HFF-Myc (cell line): Measurements from ENCODE around the gene DOCK9.

Experiments used
- DNase-seq: peaks from one replicate; pipeline ENCODE4 v3.0.0-alpha.2; 2011; ENCODE audit warnings: low read depth; ENCODE audit errors: extremely low read depth
- H3K4me3 ChIP-seq: replicated peaks from 2 replicates; pipeline ENCODE4 v1.5.1; 2011; ENCODE audit warnings: low read depth, mild to moderate bottlenecking, control low read depth, low read length
- TF ChIP-seq, protein P1 (sequence below): IDR thresholded peaks from 2 replicates; pipeline ENCODE4 v1.5.1; 2012; ENCODE audit warnings: mild to moderate bottlenecking, low read depth, low read length, control low read depth; ENCODE audit errors: missing control alignments

The DOCK9 gene

GRCh38 chr13:98937911-98938381, 39.9 kb downstream of the DOCK9 start:
- TF ChIP-seq, protein P1, sequence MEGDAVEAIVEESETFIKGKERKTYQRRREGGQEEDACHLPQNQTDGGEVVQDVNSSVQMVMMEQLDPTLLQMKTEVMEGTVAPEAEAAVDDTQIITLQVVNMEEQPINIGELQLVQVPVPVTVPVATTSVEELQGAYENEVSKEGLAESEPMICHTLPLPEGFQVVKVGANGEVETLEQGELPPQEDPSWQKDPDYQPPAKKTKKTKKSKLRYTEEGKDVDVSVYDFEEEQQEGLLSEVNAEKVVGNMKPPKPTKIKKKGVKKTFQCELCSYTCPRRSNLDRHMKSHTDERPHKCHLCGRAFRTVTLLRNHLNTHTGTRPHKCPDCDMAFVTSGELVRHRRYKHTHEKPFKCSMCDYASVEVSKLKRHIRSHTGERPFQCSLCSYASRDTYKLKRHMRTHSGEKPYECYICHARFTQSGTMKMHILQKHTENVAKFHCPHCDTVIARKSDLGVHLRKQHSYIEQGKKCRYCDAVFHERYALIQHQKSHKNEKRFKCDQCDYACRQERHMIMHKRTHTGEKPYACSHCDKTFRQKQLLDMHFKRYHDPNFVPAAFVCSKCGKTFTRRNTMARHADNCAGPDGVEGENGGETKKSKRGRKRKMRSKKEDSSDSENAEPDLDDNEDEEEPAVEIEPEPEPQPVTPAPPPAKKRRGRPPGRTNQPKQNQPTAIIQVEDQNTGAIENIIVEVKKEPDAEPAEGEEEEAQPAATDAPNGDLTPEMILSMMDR: no peak
- H3K4me3 ChIP-seq: no peak overlapping the region
- no peak for DNase-seq

GRCh38 chr13:98934243-98934642, 43.6 kb downstream of the DOCK9 start:
- no peak overlapping the region for H3K4me3 ChIP-seq
- TF ChIP-seq, protein P1: no peak
- no peak for DNase-seq

GRCh38 chr13:98930151-98930591, 47.7 kb downstream of the DOCK9 start:
- TF ChIP-seq, protein P1: no peak
- H3K4me3 ChIP-seq: no peak overlapping the region

DNA sequence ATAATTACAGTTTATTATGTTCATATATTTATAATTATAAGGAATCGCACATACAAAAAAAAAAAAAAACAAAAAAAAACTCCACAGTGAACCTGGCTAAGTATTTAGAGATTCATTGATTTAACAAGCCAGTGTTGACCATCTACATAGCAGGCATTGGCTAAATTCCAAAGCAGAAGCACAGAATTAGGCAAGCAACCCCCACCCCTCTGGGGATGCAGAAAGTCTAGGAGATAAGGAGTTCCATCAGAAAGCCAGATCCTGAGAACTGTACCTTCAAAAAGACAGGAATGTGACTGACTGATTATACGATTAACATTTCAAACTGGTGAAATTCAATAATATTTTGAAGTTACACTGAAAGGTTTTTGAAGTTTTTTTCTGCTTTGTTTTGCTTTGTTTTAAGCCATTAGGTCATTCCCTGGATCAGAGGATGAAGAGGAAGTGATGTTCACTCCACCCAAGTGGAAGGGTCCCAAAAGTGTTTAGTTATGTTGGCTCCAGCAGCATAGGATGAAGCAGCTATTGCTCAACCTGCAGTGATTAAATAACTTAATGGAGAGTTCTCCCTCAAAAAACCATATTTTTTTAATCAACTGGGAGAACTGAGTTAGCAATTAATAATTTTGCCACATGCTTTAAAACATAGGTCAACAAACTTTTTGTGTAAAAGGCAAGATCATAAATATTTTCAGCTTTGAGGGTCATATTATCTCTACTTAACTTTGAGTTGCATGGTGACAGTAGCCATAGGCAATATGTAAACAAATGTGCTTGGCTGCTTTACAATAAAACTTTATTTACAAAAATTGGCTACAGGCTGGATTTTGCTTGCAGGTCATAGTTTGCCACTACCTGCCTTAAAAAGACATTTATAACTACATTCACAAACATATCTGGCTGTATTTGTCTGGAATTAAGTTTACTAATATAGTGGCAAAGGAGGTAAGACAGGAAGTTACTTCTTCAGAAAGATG, 49.6 kb downstream of the DOCK9 start:
- DNase-seq: peak; percentile 59

More at GRCh38 chr13:98930151-98930591, 47.7 kb downstream of the DOCK9 start:
- no peak for DNase-seq

DNA sequence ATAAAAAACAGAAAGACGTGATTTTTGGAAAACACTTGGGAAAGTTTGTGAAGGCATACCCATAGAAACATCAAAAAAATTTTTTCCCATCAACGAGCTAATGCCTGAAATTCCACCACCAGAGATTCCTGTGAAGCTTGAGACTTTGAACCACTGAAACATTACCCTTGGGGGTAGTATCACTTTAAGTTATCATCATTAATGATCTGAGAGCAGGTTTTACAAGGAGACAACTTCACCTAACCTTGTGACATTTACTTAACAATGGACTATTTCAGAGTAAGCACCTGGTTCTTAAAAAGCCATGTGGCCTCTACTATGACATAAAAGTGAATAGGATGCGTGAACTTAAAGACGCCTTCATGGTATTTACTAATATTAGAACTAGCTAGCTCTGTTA, 51.9 kb downstream of the DOCK9 start:
- TF ChIP-seq, protein P1: no peak
- DNase-seq: no peak
- no peak overlapping the region for H3K4me3 ChIP-seq

More for the DNA sequence above, 49.6 kb downstream of the DOCK9 start:
- TF ChIP-seq, protein P1: no peak
- no peak overlapping the region for H3K4me3 ChIP-seq

DNA sequence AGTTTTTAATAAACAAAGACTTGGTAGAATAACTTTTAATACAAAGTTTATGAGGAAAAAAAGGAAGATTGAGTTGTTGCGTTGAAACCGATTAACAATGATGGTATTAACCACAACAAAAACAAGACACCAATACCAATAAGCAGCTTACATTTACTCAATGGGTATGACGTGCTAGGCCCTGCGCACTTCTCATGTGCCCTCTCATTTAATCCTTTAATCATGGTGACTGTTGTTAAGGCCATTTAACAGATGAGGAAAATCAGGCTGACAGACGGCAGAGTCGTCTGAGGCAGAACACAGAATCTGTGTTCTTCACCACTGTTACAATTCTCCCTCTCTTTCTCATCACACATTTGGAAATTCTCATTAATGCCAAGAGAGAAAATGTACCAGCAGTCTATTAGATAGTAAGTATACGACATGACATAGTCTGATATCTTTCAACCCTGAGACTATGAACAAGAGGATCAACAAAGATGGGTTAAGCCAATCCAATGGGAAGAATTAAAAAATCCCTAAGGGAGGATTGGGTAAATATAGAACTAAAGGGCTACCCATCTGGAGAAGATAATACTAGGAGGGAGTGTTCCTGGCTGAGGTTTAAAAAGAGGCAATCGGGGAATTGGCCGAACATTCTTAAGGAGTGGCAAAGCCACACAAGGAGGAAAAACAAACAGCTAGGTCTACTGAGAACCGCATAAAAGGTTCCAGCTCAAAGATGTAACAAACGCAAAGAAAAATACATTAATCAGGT, 54.0 kb downstream of the DOCK9 start:
- no peak overlapping the region for H3K4me3 ChIP-seq
- TF ChIP-seq, protein P1: no peak
- no peak for DNase-seq
